GM21723 (cell line): Measurements from ENCODE around the gene RPS28.

Experiments
- ATAC-seq: cut with Tn5 transposase; IDR thresholded peaks from one replicate; pipeline ENCODE4 v1.9.1; 2021; ENCODE audit warnings: mild to moderate bottlenecking, moderate library complexity; ENCODE audit not compliant: unreplicated experiment

The RPS28 gene

DNA sequence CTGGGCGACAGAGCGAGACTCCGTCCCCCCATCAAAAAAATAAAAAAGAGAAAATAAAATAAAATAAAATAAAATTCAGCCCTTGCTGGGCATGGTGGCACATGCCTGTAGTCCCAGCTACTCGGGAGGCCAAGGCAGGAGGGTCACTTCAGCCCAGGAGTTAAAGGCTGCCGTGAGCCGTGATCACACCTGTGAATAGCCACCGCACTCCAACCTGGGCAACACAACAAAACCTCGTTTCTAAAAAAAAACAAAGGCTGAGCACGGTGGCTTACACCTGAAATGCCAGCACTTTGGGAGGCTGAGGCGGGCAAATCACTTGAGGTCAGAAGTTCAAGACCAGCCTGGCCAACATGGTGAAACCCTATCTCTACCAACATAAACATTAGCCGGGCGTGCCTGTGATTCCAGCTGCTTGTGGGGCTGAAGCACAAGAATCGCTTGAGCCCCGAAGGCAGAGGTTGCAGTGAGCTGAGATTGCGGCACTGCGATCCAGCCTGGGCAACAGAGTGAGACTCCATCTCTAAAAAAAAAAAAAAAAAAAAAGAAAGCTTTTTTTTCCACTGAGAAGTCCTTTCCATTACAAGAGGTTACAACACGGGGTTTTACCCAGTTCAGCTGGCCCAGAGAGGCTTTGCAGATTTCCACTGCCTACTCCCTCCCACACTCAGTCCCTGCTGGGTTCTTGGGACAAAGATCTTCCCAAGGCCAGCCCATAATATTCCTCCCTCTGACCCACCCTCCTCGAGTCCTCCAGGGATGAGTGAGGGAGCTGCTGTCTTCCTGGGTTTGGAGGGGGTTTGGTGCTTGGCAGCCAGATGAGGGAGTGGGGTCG, 49.1 kb downstream of the RPS28 start:
- no peak for ATAC-seq

DNA sequence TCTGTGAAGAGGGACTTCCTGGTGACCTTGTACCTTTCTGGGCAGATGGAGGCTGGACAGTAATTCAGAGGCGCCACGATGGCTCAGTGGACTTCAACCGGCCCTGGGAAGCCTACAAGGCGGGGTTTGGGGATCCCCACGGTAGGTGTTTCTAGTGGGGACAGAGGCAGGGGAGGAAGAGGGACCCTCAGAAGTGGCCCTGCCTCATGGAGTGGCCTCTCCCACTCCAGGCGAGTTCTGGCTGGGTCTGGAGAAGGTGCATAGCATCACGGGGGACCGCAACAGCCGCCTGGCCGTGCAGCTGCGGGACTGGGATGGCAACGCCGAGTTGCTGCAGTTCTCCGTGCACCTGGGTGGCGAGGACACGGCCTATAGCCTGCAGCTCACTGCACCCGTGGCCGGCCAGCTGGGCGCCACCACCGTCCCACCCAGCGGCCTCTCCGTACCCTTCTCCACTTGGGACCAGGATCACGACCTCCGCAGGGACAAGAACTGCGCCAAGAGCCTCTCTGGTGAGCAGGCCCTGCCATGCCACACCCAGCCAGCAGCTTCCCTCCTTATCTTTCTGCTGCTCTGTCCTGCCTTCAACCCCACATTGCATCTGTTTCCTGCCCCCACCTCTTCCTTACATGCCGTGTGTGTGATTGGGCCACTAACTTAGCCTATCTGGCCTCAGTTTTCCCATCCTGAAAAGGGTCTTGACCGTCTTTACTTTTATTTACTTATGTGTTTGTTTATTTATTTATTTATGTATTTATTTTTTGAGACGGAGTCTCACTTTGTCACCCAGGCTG, 49.9 kb downstream of the RPS28 start:
- no peak for ATAC-seq
